ENCODE results near the gene ZSCAN26.

ZSCAN26 gene

DNA sequence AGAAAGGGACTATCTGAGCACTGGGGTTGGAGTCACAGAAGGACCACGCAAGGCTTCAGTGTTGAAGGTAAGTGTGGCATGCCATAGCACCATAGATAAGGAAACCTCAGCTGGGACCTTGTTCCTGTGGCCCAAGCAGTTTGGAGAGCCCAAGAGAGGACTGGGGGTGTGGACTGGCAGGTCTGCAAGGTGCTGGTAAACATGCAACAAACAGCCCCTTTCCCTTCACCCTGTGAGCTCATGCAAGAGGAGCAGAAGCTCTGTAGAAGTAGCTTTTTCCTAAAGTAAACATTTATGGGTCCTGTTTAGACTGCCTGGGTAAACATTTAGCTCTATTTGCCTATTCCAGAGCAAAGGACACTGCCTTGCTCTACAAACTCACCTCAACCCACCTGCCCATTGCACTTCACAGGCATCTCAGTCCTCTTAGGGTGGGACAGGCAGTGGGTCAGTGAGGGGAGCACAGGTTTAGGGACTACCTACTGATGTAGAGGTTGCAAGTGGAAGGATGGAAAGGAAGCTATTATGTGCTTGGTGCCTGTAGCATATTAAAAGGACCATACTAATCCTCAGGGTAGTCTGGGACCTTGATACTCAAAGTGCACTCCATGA, 57.0 kb downstream of the ZSCAN26 start:
- DNase-seq: no peak

DNA sequence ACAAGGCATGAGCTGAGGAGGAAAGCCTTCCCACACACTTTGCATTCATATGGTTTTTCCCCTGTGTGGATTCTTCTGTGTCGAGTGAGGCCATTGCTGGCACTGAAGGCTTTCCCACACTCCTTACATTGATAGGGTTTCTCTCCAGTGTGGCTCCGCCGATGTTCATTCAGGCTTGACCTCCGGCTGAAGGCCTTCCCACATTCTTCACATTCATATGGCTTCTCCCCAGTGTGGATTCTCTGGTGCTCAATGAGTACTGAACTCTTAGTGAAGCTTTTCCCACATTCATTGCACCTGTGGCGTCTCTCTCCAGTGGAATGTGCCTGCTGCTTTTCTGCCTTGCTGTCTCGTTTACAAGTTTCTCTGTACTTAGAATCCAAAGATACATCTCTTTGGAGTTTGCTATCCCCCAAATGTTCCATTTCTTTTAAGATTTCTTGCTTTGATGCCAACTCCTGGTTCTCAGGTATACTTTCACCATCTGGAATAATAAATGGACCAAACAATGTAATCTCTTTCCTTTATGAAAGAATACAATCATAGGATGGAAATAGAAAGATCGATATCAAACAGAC, 59.5 kb downstream of the ZSCAN26 start:
- no peak for DNase-seq
